H1 (cell line): ENCODE measurements around the gene ARMC6. TPM values are rescaled to one million over a fixed set of nuclear protein-coding genes. Genes with fewer than 3 reads are reported as not detected.

ENCODE experiments used
- CTCF ChIA-PET: fragments of 300-600 bp; sonication (Branson Sonifier 250); formaldehyde crosslinking; loops from one replicate; lab custom pipeline; 2021; ENCODE audit not compliant: partially characterized antibody; lab: Charles Lee
- POLR2A ChIA-PET: fragments of 300-600 bp; sonication (Branson Sonifier 250); formaldehyde crosslinking; loops from one replicate; lab custom pipeline; 2021; ENCODE audit warnings: inconsistent platforms; ENCODE audit not compliant: partially characterized antibody; lab: Charles Lee
- DNase-seq, 2 experiments: peaks; one replicate each; pipeline versions ENCODE4 v3.0.0 to v3.0.0-alpha.2; 2010 to 2022; ENCODE audit warnings: low spot score in 2 of 2, low read depth in 1 of 2, mixed read lengths in 1 of 2
- FAIRE-seq: peaks from 2 replicates; lab custom pipeline; 2011; peaks lifted over from hg19 to GRCh38; lab: Jason Lieb, UNC
- H2AFZ ChIP-seq: 2 replicates; pipeline ENCODE4 v1.8.1; 2012; ENCODE audit warnings: low read length, inconsistent platforms
- H2AK5ac ChIP-seq: 2 replicates; pipeline ENCODE4 v1.6.1; 2013; ENCODE audit warnings: low read depth, low read length
- H2BK120ac ChIP-seq: replicated peaks from 2 replicates; pipeline ENCODE3; 2013; ENCODE audit warnings: low read depth, low read length, inconsistent platforms
- H2BK12ac ChIP-seq: 2 replicates; pipeline ENCODE4 v1.6.1; 2013; ENCODE audit warnings: low read depth, low read length
- H2BK15ac ChIP-seq: 2 replicates; pipeline ENCODE4 v1.6.1; 2013; ENCODE audit warnings: low read length
- H2BK20ac ChIP-seq: 2 replicates; pipeline ENCODE4 v1.6.1; 2013; ENCODE audit warnings: low read length
- H2BK5ac ChIP-seq: 2 replicates; pipeline ENCODE4 v1.6.1; 2013; ENCODE audit warnings: low read depth, low read length
- H3K14ac ChIP-seq: 2 replicates; pipeline ENCODE4 v1.6.1; 2013; ENCODE audit warnings: inconsistent platforms; ENCODE audit not compliant: insufficient read length
- H3K18ac ChIP-seq: 2 replicates; pipeline ENCODE4 v1.6.1; 2013; ENCODE audit warnings: low read length; ENCODE audit errors: extremely low read depth
- H3K23ac ChIP-seq: 2 replicates; pipeline ENCODE4 v1.6.1; 2013; ENCODE audit warnings: inconsistent platforms; ENCODE audit not compliant: insufficient read length
- H3K23me2 ChIP-seq: 2 replicates; pipeline ENCODE4 v1.6.1; 2013; ENCODE audit warnings: low read depth, low read length
- H3K27ac ChIP-seq: 2 replicates; pipeline ENCODE4 v1.6.1; 2011; ENCODE audit warnings: low read depth, low read length, inconsistent platforms
- H3K27me3 ChIP-seq, 4 experiments: replicated peaks in 1 of 4; 1 replicate in 1 of 4; 2 replicates in 3 of 4; pipeline versions ENCODE4 v1.6.1 to v1.8.1; 2011 to 2013; ENCODE audit warnings: low read length in 3 of 4, mild to moderate bottlenecking in 3 of 4, inconsistent platforms in 2 of 4, mixed read lengths in 2 of 4, moderate library complexity in 1 of 4; ENCODE audit not compliant: control insufficient read depth in 3 of 4, insufficient read depth in 3 of 4; ENCODE audit errors: extremely low read depth in 1 of 4
- H3K36me3 ChIP-seq, 4 experiments: 2 replicates each; pipeline versions ENCODE4 v1.6.1 to v1.8.1; 2011 to 2013; ENCODE audit warnings: mild to moderate bottlenecking in 4 of 4, low read length in 3 of 4, moderate library complexity in 2 of 4, control low read depth in 1 of 4, inconsistent platforms in 1 of 4; ENCODE audit not compliant: insufficient read depth in 4 of 4, control insufficient read depth in 2 of 4
- H3K4ac ChIP-seq: replicated peaks from 2 replicates; pipeline ENCODE3; 2013; ENCODE audit warnings: low read length, low read depth, mixed read lengths, inconsistent platforms; ENCODE audit not compliant: insufficient read length
- H3K4me1 ChIP-seq, 4 experiments: replicated peaks in 1 of 4; 1 replicate in 1 of 4; 2 replicates in 3 of 4; pipeline versions ENCODE4 v1.6.1 to v1.8.1; 2011 to 2013; ENCODE audit warnings: low read length in 3 of 4, inconsistent platforms in 2 of 4, mixed read lengths in 1 of 4; ENCODE audit not compliant: insufficient read depth in 4 of 4, control insufficient read depth in 3 of 4
- H3K4me2 ChIP-seq, 2 experiments: 2 replicates each; pipeline versions ENCODE4 v1.6.1 to v1.8.1; 2011 to 2013; ENCODE audit warnings: low read depth in 2 of 2, low read length in 2 of 2, control low read depth in 1 of 2, inconsistent platforms in 1 of 2, mild to moderate bottlenecking in 1 of 2; ENCODE audit not compliant: insufficient read depth in 1 of 2
- H3K4me3 ChIP-seq, 4 experiments: fragments of 200-600, 300-600 bp in 1 of 4; sonication (generic), shearing (Covaris generic), sonication (Bioruptor Twin) in 1 of 4; 2 replicates each; pipeline versions ENCODE4 v1.5.1 to v1.8.1; 2011 to 2016; ENCODE audit warnings: low read length in 4 of 4, low read depth in 3 of 4, control low read depth in 2 of 4, inconsistent platforms in 2 of 4, mild to moderate bottlenecking in 2 of 4, mixed read lengths in 1 of 4, moderate library complexity in 1 of 4; ENCODE audit not compliant: insufficient read depth in 2 of 4; ENCODE audit errors: extremely low read depth in 1 of 4
- H3K56ac ChIP-seq: replicated peaks from 2 replicates; pipeline ENCODE3; 2013; ENCODE audit warnings: low read depth, mild to moderate bottlenecking, mixed read lengths, low read length, inconsistent platforms; ENCODE audit not compliant: insufficient read length
- H3K79me1 ChIP-seq: 2 replicates; pipeline ENCODE4 v1.6.1; 2013; ENCODE audit warnings: low read depth, low read length, control low read depth
- H3K79me2 ChIP-seq, 2 experiments: 2 replicates each; pipeline versions ENCODE4 v1.6.1 to v1.8.1; 2012 to 2013; ENCODE audit warnings: low read length in 2 of 2, mild to moderate bottlenecking in 2 of 2, inconsistent platforms in 1 of 2; ENCODE audit not compliant: insufficient read depth in 2 of 2, control insufficient read depth in 1 of 2
- H3K9ac ChIP-seq, 4 experiments: replicated peaks in 1 of 4; 1 replicate in 1 of 4; 2 replicates in 3 of 4; pipeline versions ENCODE4 v1.6.1 to v1.8.1; 2011 to 2013; ENCODE audit warnings: low read depth in 3 of 4, low read length in 3 of 4, control low read depth in 2 of 4, mild to moderate bottlenecking in 2 of 4, moderate library complexity in 2 of 4, inconsistent platforms in 1 of 4; ENCODE audit errors: extremely low read depth in 1 of 4
- H3K9me3 ChIP-seq, 2 experiments: 2 replicates each; pipeline versions ENCODE4 v1.6.1 to v1.8.1; 2012 to 2013; ENCODE audit warnings: mild to moderate bottlenecking in 2 of 2, moderate library complexity in 2 of 2, control low read depth in 1 of 2, inconsistent platforms in 1 of 2, low read depth in 1 of 2, low read length in 1 of 2, mixed read lengths in 1 of 2; ENCODE audit not compliant: insufficient read depth in 2 of 2
- H4K20me1 ChIP-seq, 2 experiments: replicated peaks in 1 of 2; 2 replicates each; pipeline versions ENCODE3 to v1.8.1; 2011 to 2013; ENCODE audit warnings: inconsistent platforms in 2 of 2, low read length in 2 of 2, mild to moderate bottlenecking in 1 of 2; ENCODE audit not compliant: insufficient read depth in 2 of 2, control insufficient read depth in 1 of 2
- H4K5ac ChIP-seq: 2 replicates; pipeline ENCODE4 v1.6.1; 2013; ENCODE audit warnings: low read length, low read depth, mixed read lengths, inconsistent platforms; ENCODE audit not compliant: insufficient read length
- H4K8ac ChIP-seq: 2 replicates; pipeline ENCODE4 v1.8.0; 2013; ENCODE audit warnings: mild to moderate bottlenecking, moderate library complexity, low read length, inconsistent platforms; ENCODE audit not compliant: insufficient read depth; ENCODE audit errors: extremely low read depth
- H4K91ac ChIP-seq: replicated peaks from 2 replicates; pipeline ENCODE3; 2013; ENCODE audit warnings: low read length, mixed read lengths, inconsistent platforms; ENCODE audit not compliant: insufficient read length
- KDM4A ChIP-seq: IDR thresholded peaks from one replicate; pipeline ENCODE4 v1.7.1; 2012; ENCODE audit warnings: low read depth, mild to moderate bottlenecking, moderate library complexity, low read length, inconsistent platforms; ENCODE audit not compliant: severe bottlenecking
- TEAD4 ChIP-seq: IDR thresholded peaks from 2 replicates; pipeline ENCODE4 v1.6.1; 2012; ENCODE audit warnings: low read depth, low read length, inconsistent platforms, mixed read lengths
- WGBS, 2 experiments: shearing (Covaris generic) in 1 of 2; methylation state at CpG; one replicate each; pipeline versions ENCODE4 v1.1.6 to v1.1.7; 2013 to 2015; ENCODE audit warnings: low lambda C conversion rate in 2 of 2, mixed read lengths in 2 of 2, inconsistent platforms in 1 of 2, low coverage in 1 of 2, missing lambda C conversion rate in 1 of 2; ENCODE audit not compliant: insufficient replicate concordance in 2 of 2, insufficient coverage in 1 of 2, insufficient read length in 1 of 2; ENCODE audit errors: extremely low coverage in 1 of 2, missing lambda C conversion rate in 1 of 2; 5-methylcytosine and 5-hydroxymethylcytosine counted together
- polyA plus RNA-seq, 7 experiments: library from polyadenylated mRNA; depleted of rRNA in 3 of 7; stranded (reverse) in 5 of 7; unstranded in 2 of 7; fragments of >200 nt in 5 of 7; fragments of 200-250 nt in 2 of 7; gene quantifications; 1 replicate in 5 of 7; 2 replicates in 1 of 7; 4 replicates in 1 of 7; pipeline versions ENCODE4 v1.2.1 to v1.2.3, GENCODE V29; 2011 to 2013; ENCODE audit warnings: missing spikeins in 2 of 7, mixed read lengths in 2 of 7
- total RNA-seq: library from RNA; stranded (reverse); fragmentation: NEBNext Ultra II Directional; extraction: Animal tissue kit (Norgen Biotek cat#: 25700); gene quantifications from 2 replicates; pipeline ENCODE4 v1.2.1, GENCODE V29; 2021

The ARMC6 gene
- total and polyA plus RNA-seq, 2 of the 8 experiments (the other 6 are each of a cell fraction or from before 2014, with no cell fraction given), result 67.1 to 68.3 TPM

DNA sequence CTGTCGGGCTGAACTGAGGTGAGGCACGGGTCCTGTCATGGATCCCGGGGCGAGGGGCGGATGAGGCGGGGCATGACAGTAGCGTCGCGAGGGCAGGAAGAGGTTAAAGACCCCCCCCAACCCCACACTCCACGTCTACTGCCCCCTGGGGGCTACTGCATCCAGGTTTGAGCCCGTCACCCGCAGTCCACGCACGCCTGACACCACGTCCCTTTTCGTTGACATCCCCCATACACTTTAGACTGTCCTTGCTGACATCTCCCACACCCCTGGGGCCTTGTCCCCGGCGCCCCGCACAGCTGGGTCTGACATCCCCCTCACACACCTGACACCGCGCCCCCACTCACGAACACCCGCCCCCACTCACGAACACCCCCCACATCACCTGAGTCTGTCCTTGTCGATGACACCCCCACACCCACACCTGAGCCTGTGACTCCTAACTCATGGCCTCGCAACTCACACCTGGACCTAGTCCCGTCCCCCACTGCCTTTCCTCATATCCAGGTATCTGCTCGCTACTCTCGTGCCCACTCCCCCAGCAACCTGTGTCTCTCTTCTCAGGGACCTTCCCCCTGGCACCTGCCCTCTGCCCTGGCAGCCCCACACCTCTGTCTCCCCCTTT is 30.8 kb downstream of the ARMC6 start:
- H3K23me2 ChIP-seq, result peaks cover 6% of the 10 kb centered on the region
- no peak overlapping the region for H4K5ac ChIP-seq
- FAIRE-seq (no peak), DNase-seq (no peak)
- H3K9ac ChIP-seq, result peak overlapping the region in 1 of 4 experiments; percentile 15; a peak in 2 of 7 replicates
- H3K23ac ChIP-seq, result no peak overlapping the region
- H3K36me3 ChIP-seq, result no peaks in the 10 kb centered on the region
- H3K18ac ChIP-seq, result no peak overlapping the region
- H2AK5ac ChIP-seq, result 0 out of 2 replicates have a peak overlapping the region, but pooled peaks have one; percentile 28
- H3K14ac ChIP-seq, result no peak overlapping the region
- no peak overlapping the region for H3K27ac ChIP-seq
- CTCF ChIA-PET, result interaction anchor here (1.4 to 3.7 kb wide), 2 partner anchors 34 to 52 kb away, joined by 3 to 23 read pairs; no protein-coding TSS in a partner anchor
- H3K27me3 ChIP-seq, result peaks cover 0 to 41% (median 30%) of the 10 kb centered on the region in 4 experiments; a peak in 6 of 7 replicates
- no peak overlapping the region for H4K91ac ChIP-seq
- peak overlapping the region; percentile 72 to 92 for H3K4me2 ChIP-seq
- peaks cover 0 to 7% (median 5%) of the 10 kb centered on the region in 4 experiments; a peak in 5 of 7 replicates for H3K4me1 ChIP-seq
- H4K20me1 ChIP-seq, result peaks cover 2 to 7% of the 10 kb centered on the region in 2 experiments
- H2BK12ac ChIP-seq, result no peak overlapping the region
- H3K4ac ChIP-seq, result no peak overlapping the region
- no peak overlapping the region for H2AFZ ChIP-seq
- no peak overlapping the region for H2BK120ac ChIP-seq
- H2BK15ac ChIP-seq, result no peak overlapping the region
- no peaks in the 10 kb centered on the region for H3K79me1 ChIP-seq
- no peaks in the 10 kb centered on the region for H3K79me2 ChIP-seq
- POLR2A ChIA-PET, result interaction anchor here (1.0 to 5.1 kb wide), 10 partner anchors 10 to 160 kb away, joined by 3 to 31 read pairs (median 4); no protein-coding TSS in a partner anchor
- 31% methylated on average over 12 of the region's 29 CpGs; no CpG with 5 or more reads in 1 of the 2 experiments for WGBS, 2 experiments
- no peak overlapping the region for H2BK20ac ChIP-seq
- peak; percentile 7 for TF ChIP-seq KDM4A
- TF ChIP-seq TEAD4, result no peak
- TF ChIP-seq, all 59 proteins: peak for 1
- Histone ChIP-seq H3K9me3 (no peaks in the 10 kb centered on the region), H2BK5ac (no peak overlapping the region), H3K4me3 (peak overlapping the region; percentile 32 to 67 (median 51); a peak in 7 of 8 replicates), H4K8ac (no peak overlapping the region), H3K56ac (no peak overlapping the region)
